GM18858 (cell line): ENCODE data around the gene CDC5L.
"Not testable (repeated sequence)": the region's sequence is repeated elsewhere in the genome, so short reads cannot be mapped to it uniquely, and the experiment has no call there.

Source experiments
- ATAC-seq: cut with Tn5 transposase; IDR thresholded peaks from one replicate; pipeline ENCODE4 v1.9.1; 2021; ENCODE audit not compliant: unreplicated experiment

CDC5L gene

GRCh38 chr6:44387346-44388134 is at the start of gene CDC5L:
CDC5L (plus strand) TSS chr6:44387706; CDS start chr6:44387824, 118 bp downstream.
- ATAC-seq, result peak; percentile 84

- peak; percentile 65 for ATAC-seq
Observed at GRCh38 chr6:44338228-44339122, 49.0 kb upstream of the CDC5L start.

- ATAC-seq, result no peak
Observed at GRCh38 chr6:44339301-44339700, 48.2 kb upstream of the CDC5L start.

- ATAC-seq, result no peak
Observed at GRCh38 chr6:44339763-44340625, 47.5 kb upstream of the CDC5L start.

GRCh38 chr6:44341095-44341890 is 46.2 kb upstream of the CDC5L start:
- ATAC-seq, result no peak

GRCh38 chr6:44342052-44342451 is 45.5 kb upstream of the CDC5L start:
- no peak for ATAC-seq

- no peak for ATAC-seq
Observed at GRCh38 chr6:44342489-44342888, 45.0 kb upstream of the CDC5L start, which contains the start of gene SPATS1. SPATS1 (plus strand) TSS chr6:44342650; CDS start chr6:44343096, 446 bp downstream.

GRCh38 chr6:44346818-44347217 is 40.7 kb upstream of the CDC5L start:
- ATAC-seq, result not testable (repeated sequence)

GRCh38 chr6:44349904-44350649 is 37.4 kb upstream of the CDC5L start:
- no peak for ATAC-seq

- not testable (repeated sequence) for ATAC-seq
Observed at GRCh38 chr6:44350650-44350994, 36.9 kb upstream of the CDC5L start.

GRCh38 chr6:44352259-44352658 is 35.2 kb upstream of the CDC5L start:
- ATAC-seq, result no peak

- no peak for ATAC-seq
Observed at GRCh38 chr6:44353336-44353735, 34.2 kb upstream of the CDC5L start.

- ATAC-seq, result no peak
Observed at GRCh38 chr6:44355640-44356039, 31.9 kb upstream of the CDC5L start.

- ATAC-seq, result no peak
Observed at GRCh38 chr6:44356487-44356886, 31.0 kb upstream of the CDC5L start.

- ATAC-seq, result no peak
Observed at GRCh38 chr6:44359973-44360372, 27.5 kb upstream of the CDC5L start.

GRCh38 chr6:44361947-44362346 is 25.6 kb upstream of the CDC5L start:
- ATAC-seq, result no peak

GRCh38 chr6:44363377-44363926 is 24.1 kb upstream of the CDC5L start:
- no peak for ATAC-seq

- ATAC-seq, result no peak
Observed at GRCh38 chr6:44366781-44367180, 20.7 kb upstream of the CDC5L start.

- no peak for ATAC-seq
Observed at GRCh38 chr6:44367681-44368080, 19.8 kb upstream of the CDC5L start.
